RPMI7951 (cell line): ENCODE results near the gene CSRP1. TPM values are rescaled to one million over a fixed set of nuclear protein-coding genes. Genes with fewer than 3 reads are reported as not detected.
"Not testable (repeated sequence)": the region's sequence is repeated elsewhere in the genome, so short reads cannot be mapped to it uniquely, and the experiment has no call there.

Source experiments
- DNase-seq: peaks from one replicate; pipeline ENCODE4 v3.0.0-alpha.2; 2012; ENCODE audit warnings: low read depth
- total RNA-seq: library from RNA; depleted of rRNA; stranded (reverse); fragments of >200 nt; shearing (Covaris generic); gene quantifications from 2 replicates; pipeline ENCODE4 v1.2.3, GENCODE V29; 2014

Gene CSRP1
- total RNA-seq, 1 experiment from 2014 or later: 292 TPM

DNA sequence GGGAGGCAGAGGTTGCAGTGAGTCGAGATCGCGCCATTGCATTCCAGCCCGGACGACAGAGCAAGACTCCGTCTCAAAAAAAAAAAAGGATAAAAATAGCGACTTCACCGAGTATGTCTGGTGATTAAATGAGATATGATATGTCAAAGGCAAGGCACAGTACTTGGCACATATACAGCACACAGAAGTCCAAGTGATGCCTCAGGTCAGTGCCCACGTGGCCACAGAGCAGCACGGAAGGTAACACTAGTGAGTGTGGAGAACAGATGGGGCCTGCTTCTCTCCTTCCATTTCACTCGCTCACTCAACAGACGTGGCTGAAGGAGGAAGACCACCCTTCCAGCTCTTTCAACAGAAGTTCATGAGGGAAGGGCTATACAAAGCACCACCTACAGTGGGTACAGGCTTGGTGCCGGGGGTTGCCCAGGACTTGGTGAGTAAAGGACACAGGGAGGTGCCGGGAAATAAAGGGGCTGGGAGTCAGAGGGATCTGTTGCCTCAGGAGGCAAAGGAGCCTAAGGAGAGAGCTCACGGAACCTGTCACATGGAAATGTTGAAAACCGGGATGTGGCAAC is 8.9 kb downstream of the CSRP1 start:
- no peak for DNase-seq

DNA sequence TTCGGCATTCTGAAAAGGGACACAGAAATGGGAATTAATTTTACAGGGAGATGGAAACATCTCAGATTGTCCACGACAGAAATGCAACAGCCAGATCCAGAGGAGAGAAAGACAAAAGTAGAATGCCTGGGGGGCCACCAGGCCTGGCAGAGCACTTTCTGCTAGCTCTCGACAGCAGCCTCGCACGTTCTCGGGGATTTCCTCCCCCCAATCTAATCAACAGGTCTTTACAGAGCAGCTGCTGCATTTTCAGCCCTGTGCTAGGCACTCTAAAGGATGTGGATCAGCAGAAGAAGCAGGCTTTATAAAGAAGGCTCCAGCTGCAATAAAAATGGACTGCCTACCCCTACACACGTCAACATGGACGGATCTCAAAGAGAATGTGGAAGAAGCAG is 10.6 kb downstream of the CSRP1 start:
- DNase-seq: no peak

DNA sequence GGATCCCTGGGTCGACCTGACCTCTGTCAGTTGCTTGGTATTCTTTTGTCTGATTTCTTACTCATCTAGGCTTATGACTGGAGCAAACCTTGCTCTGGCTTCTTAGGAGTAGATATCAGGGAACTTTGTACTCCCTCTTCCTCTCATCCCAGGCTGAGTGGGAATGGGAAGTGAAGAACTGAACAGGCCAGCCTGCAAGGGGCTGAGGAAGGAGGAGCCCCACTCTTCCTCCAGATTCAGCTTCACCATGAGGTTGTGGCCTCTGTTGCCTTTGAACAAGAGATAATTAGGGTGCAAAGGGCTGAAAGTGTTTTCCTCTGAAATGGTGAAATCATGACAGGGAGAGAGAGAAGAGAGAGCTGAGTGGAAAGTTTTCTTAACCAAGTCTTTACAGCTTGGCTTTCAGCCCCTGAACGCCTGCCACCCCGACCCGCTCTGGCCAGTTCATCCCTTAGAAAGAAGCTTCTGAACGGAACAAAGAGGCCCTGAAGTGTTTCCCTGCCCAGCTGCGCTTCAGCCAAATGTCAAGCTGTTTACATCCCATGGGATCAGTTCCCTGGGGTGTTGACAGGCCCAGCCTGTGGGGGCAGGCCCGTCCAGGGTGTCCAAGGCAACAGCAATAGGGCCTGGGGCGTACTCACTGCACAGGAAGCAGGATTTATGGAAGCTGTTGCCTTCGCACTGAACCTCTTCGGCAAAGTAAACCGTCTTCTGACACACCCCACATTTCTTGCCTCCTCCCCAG is 11.2 kb downstream of the CSRP1 start:
- DNase-seq: peak; percentile 77

DNA sequence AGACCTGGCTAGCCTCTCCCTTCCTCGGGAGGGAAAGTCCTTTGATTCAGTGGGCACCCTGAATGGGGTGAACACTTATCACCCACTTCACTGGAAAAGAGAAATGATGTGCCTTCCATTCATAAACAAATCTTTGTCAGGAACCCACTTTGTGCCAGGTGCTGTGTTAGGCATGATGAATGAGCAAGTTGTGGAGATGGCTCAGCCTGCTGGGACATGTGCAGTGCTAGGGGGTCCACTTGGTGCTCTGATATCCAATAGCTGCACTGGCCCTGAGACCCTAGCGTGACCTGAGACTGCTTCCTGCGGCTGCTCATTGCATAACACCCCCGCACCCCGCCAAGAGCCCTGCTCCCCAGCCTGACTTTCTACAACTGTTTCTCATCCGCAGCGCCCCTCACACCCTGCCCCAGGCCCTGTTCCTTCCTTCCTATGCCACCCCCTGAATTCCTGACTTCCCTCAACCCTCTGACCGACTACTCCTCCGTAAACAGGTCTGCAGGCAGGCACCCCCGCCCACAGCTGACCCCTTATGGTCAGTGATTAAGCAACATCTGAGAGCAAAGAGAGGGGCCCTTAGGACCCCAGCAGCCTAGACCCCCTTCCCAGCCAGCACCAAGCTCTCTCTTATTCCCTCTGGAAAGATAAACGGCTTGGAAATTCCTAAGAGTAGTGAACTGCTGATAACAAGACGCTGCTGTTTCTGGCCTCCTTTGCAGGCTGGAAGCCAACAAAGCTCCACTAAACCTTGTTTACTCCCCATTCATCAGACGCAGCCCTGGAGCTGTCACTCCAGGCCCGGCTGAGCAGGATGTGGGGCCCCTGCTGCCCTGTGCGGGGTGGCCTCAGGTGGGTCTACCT is 12.9 kb downstream of the CSRP1 start:
- DNase-seq: no peak

DNA sequence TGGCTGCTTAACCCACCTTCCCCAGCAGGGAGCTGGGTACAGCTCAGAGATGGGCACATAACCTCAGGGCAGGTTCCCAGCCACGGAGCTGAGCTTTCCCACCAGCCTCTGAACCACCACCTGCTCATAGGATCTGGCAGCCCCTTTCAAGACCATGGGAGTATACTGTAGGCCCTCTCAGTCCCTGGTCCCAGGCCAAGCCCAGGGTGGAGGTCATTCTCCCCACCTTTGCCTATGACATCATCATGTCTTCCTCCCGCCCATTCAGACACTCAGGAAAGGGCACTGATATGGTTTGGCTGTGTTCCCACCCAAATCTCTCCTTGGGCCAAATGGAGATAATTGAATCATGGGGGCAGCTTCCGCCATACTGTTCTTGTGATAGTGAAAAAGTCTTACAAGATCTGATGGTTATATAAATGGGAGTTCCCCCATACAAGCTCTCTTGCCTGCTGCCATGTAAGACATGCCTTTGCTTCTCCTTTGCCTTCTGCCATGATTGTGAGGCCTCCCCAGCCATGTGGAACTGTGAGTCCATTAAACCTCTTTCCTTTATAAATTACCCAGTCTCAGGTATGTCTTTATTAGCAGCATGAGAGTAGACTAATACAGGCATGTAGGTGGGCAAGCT is 13.8 kb downstream of the CSRP1 start:
- DNase-seq: not testable (repeated sequence)

DNA sequence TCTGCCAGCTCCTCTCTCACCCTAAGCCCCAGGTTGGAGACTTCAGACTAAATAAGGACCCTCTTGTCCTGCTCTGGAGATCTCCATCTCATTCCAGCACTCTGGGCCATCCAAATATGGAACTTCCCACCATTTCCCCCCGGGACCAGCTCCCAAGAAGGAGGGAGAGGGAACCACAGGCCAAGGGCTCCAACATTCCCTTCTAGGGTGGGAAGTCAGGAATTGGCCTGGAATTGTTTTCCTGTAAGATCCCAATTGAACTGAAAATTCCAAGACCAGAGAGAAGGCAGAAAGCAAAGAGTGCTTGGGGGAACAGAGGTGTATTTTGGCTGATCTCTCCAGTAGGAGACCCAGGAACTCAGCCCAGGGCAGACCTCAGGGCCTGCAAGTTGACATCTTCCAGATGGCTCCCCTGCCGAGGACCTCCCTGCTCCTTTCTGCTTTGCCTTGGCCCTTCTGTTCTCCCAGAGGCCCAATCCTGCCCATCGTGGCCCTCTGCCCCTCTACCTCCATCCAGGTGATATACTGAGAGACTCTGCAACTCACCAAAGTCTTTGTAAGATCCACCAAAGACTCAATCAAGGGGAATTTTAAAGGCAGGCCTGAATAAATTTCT is 14.9 kb downstream of the CSRP1 start:
- no peak for DNase-seq

DNA sequence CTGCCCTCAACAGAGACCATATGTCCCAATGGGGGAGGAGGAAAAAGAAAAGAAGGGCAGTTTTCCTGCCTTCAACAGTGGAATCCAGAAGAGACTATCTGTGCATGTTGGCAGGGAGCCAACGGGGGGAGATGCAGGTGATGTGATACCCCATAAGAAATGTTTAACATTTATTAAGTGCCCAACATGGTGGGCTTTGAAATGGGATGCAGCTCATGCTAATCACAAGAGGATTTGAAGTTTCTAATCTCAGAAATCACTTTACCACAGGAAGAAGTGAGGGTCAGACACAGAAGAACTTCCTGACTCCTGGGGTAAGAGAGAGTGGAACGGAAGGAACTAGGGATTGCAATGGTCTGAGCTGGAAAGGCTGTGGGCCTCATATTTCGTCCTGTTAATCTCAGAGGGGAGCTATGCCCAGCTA is 16.2 kb downstream of the CSRP1 start:
- DNase-seq: peak; percentile 54

DNA sequence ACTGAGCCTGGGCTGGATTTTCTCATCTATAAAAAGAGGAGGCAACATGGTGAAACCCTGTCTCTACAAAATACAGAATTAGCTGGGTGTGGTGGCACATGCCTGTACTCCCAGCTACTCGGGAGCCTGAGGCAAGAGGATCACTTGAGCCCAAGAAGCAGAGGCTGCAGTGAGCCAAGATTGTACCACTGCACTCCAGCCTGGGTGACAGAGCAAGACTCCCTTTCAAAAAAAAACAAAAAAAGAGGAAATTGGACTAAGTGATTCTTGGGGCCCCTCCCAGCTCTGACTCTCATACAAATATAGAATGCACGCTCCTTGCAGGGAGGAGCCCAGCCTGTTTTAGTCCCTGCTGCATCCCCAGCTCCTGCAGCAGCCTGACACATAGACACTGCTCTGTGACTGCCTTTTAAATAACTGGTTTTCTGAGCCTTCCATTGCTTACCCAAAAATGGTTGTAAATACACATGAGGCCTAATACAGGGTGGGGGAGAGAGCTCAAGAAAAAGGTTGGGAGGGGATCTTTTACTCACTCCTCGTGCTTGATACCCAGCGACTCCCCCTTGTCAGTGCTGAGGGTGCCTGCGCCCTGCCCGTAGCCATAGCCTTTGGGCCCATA is 17.2 kb downstream of the CSRP1 start:
- DNase-seq: no peak

DNA sequence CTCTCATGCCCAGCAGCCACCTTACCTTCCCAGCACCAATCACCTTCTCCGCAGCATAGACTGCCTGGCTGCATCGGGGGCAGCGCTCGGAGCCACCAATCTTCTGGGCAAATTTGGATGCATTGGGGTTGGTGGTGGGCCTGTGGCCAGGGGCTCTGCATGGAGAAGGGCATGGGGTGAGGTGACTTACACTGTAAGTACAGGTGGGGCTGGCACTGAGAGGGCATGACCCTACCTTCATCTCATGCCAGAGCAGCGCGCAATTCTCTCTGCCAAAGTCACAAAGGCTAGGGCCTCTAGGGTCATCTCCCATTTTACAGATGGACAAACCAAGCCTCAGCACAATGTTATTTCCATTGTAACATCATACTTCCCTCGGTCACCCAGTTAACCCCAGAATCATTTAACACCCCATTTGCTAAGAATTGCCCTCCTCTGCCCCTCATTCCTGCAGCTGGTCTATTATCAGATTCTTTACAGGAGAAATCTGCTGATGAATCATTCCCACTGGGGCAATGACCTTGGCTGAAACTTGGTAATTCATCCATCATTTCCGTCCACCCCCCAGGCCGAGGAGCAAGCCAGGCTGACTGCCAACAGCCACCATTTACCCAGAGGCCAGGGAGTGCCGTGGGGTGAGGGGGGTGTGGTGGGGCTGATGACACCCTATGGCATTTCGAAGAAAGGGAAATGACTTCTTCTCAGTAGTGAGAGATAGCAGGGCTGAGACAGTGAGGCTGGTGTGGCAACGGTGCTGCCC is 17.9 kb downstream of the CSRP1 start:
- DNase-seq: peak; percentile 98

DNA sequence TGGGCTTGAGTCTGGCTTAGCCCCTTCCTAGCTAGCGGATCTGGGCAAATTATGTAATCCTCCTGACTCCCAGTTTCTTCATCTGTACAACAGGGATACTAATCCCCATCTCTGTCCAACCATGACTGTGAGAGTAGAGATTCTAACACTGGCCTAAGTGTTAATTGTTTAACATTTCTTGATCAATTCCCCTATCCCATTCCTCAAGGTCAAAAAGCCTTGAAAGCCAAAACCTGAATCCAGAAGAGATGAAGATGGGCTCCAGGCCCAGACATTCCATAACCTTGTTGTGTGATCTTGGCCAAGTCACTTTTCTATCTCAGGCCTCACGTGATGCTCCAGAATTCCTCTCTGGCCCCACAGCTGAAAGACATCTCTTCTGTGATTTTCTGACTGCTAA is 19.2 kb downstream of the CSRP1 start:
- no peak for DNase-seq

DNA sequence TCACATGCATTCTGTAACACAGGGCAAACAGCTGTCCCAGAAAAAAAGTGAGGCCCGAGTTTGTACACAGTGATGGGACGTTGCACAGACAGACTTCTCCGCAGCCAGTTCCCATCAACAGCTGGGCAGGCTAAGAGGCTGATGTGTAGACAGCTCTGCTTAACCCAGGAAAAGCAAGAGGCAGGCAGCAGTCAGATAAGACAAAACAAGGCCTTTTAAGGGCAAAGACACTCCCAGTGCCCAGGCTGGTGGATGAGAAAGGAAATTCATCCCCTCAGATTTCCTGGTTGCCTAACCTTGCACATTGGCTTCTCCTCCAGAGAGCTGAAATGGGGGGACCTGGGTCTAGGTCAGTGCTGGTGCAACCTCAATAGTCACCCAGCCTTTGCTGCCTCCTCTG is 20.7 kb downstream of the CSRP1 start:
- DNase-seq: no peak

DNA sequence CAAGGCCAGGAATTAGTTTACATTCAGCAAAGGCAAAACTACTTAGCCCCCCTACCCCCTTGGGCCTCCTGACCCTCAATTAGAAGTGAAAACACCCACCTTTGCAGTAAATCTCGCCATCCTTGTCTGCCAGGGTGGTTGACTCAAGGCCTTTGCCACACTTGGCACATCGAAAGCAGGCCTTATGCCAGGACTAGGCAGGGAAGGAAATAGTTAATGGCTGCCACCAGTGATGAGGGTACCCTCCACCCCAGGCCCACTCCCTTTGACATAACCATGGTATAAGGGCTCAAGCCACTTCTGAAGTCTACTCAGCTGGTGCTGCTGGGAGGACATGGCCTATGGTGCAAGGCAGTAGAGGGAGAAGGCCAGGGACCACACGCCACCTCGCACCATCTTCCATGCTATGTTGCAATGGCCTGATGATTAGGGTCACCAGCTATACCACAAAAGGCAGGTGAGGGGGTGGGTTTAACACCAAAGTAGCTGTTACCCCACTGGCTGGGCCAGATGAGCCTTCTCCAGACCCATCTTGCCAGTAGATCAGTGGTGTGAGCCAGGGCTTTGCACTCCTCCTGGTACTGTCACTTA is 21.6 kb downstream of the CSRP1 start:
- DNase-seq: no peak

DNA sequence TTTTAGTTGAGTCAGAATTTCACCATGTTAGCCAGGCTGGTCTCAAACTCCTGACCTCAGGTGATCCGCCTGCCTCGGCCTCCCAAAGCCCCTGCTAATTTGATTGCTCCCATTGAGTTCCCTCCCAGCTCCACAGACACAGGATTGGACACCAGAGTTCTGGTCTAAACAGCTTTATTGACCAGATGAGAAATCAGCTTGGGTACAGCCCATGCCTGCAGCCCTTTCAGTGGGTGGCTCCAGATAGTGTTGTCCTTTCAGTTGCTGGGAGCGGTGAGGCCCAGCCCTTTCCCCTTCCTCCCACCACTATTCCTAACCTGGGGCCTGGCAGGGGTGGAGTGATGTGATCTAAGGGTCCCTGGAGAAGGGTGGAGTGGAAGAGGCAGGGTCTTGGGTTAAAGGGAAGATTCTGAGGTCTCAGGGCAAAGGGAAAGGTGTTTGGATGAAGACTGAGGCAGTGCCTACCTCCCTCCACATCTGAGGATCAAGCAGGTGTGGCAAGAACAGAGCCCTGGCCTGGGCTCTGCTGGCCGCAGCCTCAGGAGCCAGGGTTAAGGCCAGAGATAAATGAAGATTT is 23.5 kb downstream of the CSRP1 start:
- DNase-seq: no peak

DNA sequence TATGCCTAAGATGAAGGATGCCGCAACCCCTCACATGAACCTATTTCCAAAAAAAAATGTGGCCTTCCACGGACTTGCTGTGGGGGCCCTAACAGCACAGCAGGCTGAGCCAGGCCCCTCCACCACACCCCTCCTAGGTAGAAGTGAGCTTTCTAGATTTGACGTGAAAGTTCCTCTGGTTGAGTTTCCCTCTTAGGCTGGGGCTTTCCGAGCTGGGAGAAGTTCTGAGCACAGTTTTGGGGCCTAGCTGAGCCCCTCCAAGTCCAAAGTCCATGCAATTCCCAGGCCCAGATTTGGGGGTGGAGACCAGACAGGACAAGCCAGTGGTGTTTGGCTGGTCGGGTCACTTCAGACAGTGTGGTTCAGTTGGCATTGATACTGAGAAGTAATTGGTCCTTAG is 24.2 kb downstream of the CSRP1 start:
- no peak for DNase-seq

DNA sequence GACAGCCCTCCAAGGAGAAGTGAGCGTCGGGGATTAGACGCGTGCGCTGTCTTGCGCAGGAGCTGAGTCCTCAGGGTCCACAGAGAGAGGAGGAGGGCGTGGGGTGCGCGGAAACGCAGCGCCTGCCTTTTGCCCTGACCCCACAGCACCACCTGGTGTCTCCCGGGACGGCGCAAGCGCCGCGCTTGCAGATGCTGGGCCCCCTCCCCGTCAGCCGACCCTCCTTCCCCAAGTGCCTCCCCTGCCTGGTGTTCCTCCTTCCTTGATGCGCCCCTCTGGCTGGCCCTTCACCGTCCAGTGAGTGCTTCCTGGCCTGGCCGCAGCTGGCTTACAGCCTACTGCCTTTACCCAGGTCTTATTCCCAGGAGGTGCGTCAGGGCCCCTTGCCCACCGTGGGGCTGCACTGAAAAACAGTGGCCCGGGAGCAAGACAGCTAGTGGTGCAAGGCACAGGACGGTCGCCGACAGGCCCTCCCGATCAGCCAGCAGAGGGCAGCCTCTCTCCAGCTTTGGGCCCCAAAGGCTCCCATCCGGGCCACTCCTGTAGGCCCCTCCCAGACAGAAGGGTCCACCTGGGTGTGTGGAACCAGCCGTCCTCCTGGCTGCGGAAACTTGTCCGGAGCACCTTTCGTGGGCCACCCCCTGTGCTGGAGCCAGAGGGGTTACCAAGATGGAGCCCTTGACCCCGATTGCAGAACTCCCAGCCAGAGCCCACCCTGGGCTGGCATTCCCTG is 25.0 kb downstream of the CSRP1 start:
- DNase-seq: peak; percentile 69

DNA sequence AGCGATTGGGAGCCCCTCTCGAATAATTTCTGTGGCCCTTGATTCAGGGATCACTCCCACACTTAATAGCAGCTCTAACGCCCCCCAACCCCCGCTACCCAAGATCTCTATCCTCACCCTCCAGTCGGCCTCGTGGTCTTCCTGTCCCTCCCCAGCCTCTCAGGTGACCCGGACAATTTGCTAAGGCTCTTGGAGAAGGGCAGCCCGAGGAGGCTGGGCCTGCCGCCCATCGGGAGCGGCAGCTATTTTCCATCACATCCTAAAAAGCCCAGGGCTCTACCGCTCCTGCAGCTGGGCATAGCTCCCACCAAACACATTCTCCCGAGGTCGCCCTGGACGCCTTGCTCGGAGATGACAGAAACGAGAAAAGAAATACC is 25.9 kb downstream of the CSRP1 start:
- DNase-seq: no peak

DNA sequence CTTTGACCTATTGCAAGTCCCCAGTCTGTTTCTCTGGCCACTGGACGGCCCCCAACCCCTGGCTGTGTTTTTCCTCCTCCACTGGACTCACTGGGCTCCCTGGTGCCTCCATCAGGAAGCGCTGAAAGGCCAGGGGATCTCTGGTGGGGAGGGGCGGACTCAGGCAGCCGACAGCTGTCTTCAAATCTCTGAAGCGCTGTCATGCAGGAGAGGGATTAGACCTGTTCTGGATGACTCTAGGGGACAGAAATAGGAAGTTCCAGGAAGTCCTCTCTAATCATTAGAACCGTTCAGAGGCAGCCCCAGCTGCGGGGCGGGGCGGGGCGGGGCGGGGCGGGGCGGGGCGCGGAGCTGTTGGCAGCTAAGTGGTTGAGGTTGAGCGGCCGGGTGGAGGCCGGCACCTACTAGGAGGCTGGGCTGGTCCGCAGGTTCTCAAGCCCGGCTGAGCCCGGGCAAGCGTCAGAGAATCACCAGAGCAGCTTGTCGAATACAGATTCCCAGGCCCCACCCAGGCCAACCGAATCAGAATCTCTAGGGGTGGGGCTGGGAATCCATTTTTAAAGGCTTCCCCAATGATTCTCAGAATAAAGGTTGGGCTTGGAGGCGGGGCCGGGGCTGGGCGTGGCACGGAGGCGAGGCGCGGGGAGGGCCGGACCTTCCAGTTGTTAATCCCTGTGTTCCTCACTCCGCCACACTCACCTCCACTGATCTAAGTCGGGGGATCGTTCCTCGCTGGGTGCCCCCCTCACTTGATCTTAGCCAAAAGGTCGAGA is 26.5 kb downstream of the CSRP1 start:
- peak; percentile 66 for DNase-seq

DNA sequence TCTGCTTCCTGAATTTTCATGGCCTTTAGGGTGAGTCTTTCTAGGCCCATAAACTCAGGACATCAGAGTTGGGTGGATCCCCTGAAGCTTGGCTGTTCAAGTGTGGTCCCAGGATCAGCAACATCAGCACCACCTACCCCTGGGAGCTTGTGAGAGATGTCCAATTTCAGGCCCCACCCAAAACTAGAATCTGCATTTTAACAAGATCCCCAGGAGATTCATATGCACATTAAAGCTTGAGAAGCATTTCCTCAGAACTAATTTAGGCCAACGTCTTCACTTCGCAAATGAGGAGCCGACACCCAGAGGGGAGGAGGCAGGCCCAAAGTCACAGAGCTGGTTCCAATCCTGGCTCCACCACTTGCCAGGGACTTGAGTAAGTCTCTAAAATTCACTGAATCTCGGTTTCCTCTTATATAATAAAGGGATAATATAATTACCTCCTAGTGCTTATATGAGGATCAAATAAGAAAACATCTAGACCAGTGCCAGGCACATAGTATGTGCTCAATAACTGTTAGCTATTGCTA is 27.7 kb downstream of the CSRP1 start:
- DNase-seq: no peak
